Measurements from ENCODE around the gene ANTKMT.

DNA sequence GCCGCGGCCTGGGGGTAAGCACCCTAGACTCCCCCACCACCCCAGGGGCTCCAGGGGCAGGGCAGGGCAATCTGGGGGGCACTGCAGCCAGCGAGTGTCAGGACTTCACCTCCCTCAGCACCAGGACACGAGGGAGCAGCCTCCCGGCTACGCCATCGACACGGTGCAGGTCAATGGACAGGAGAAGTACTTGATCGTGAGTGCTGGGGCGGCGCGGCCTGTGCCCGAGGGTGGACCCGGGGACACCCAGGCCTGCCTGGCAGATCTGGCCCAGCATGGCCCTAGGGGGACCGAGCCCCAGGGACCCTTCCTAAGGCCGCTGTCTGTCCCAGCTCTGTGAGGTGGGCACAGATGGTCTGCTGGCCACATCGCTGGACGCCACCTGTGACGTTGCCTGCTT is 48.6 kb upstream of the ANTKMT start:
- TF ChIP-seq, protein P1, sequence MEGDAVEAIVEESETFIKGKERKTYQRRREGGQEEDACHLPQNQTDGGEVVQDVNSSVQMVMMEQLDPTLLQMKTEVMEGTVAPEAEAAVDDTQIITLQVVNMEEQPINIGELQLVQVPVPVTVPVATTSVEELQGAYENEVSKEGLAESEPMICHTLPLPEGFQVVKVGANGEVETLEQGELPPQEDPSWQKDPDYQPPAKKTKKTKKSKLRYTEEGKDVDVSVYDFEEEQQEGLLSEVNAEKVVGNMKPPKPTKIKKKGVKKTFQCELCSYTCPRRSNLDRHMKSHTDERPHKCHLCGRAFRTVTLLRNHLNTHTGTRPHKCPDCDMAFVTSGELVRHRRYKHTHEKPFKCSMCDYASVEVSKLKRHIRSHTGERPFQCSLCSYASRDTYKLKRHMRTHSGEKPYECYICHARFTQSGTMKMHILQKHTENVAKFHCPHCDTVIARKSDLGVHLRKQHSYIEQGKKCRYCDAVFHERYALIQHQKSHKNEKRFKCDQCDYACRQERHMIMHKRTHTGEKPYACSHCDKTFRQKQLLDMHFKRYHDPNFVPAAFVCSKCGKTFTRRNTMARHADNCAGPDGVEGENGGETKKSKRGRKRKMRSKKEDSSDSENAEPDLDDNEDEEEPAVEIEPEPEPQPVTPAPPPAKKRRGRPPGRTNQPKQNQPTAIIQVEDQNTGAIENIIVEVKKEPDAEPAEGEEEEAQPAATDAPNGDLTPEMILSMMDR (IDR thresholded peaks at IDR 0.05): no peak
- TF ChIP-seq EZH2phosphoT487 (IDR thresholded peaks at IDR 0.05) (no peak), EZH2 (IDR thresholded peaks at IDR 0.05) (no peak)
